Measurements from ENCODE around the gene LARP4.
"Not testable (repeated sequence)": the region's sequence is repeated elsewhere in the genome, so short reads cannot be mapped to it uniquely, and the experiment has no call there.

Gene LARP4

DNA sequence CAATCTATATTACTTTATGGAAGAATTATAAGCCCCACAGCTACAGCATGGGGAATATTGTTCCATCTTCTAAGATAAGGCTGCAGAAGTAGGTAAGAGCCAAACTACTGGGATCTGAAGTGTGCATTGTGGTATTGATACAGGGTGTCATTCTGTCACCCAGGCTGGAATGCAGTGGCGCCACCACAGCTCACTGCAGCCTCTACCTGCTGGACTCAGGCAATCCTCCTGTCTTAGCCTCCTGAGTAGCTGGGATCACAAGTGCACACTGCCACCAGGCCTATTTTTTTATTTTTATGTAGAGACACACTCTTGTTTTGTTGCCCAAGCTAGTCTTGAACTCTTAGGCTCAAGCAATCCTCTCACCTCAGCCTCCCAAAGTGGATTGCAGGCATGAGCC, 82.8 kb downstream of the LARP4 start:
- no peak for DNase-seq
- ATAC-seq: no peak

DNA sequence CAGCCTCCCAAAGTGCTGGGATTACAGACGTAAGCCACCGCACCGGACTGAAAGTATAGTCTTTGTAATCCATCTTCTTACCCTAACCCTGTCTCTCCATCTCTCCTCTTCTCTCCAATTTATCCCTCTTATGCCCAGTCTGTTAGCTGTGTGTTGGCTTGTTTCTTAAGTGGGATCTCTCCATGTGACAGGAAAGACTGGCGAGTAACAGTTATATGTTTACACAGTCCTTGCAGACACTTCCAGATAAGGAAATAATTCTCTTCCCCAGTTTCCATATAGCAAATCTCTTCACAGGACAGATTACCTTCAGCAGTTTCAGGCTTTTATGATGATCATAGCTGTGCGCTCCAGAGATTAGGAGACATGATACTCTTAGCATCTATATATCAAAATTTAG, 88.1 kb downstream of the LARP4 start:
- DNase-seq (no peak), ATAC-seq (no peak)

GRCh38 chr12:50498119-50498518, 97.4 kb downstream of the LARP4 start:
- not testable (repeated sequence) for ATAC-seq, DNase-seq

- ATAC-seq: peak; percentile 94
- DNase-seq: peak; percentile 98
These were observed 104.4 kb downstream of the LARP4 start, which contains the start of gene DIP2B for GRCh38 chr12:50504798-50505674. TSS of gene DIP2B (plus strand) at chr12:50504985. CDS start at chr12:50505141, 156 bp downstream.

- ATAC-seq: no peak
- no peak for DNase-seq
These were observed 105.2 kb downstream of the LARP4 start for GRCh38 chr12:50505675-50506530.

DNA sequence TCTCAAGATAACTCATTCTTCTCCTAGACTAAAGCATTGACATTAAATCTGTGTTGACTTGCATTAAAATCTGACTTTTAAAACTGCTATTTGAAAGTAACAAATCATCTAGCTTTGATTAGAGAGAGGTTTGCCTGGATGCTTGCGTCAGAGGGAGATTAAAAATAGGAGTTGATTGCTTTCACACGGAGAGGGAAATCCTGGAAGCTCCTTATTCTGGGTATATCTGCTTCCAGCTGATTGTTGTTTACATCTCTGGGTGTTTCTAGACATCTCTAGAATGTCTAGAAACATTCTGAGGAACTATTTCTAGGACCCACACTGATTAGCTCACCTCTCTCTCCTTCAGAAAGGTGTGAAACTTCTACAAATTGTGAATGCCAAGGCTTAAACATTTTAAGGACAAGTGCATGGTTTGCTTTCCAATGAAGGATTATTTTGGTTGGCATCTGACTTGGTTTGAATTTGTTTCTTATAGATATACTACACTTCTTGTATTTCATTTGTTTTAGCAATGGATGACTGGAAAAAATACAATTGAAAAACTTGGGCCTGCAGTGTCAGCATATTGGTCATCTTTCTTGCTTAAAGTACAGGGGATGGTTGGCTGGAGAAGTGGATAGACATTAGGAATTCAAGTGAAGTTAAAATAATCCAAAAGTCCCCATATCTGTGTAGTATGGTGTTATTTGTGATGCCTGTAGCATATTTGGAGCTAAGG, 106.2 kb downstream of the LARP4 start:
- DNase-seq: no peak
- no peak for ATAC-seq

DNA sequence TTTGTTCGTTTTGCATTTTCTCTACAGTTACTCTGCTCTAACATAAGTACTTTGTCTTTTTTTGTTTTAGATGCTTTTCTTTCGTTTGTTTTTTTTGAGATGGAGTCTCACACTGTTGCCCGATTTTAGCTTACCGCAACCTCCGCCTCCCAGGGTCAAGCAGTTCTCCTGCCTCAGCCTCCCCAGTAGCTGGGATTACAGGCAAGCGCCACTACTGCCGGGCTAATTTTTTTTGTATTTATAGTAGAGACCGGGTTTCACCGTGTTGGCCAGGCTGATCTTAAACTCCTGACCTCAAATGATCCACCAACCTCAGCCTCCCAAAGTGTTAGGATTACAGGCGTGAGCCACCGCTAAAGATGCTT, 106.8 kb downstream of the LARP4 start:
- no peak for ATAC-seq
- DNase-seq: no peak

GRCh38 chr12:50507930-50508329, 107.2 kb downstream of the LARP4 start:
- no peak for DNase-seq
- no peak for ATAC-seq

DNA sequence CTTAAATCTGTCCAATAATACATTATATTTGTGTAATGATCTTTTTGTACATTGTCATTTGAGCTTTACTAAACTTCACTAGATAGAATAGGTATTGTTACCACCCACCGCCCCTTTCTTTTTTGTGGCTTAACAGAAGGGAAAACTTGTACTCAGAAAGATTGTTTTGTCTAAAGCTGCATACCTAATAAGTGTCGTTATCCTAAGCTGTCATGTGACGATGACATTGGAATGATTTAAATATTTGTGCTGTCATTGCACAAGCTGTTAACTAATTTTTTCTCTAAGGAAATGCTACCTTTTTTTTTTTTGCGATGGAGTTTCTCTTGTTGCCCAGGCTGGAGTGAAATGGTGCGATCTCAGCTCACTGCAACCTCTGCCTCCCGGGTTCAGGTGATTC, 107.7 kb downstream of the LARP4 start:
- no peak for DNase-seq
- no peak for ATAC-seq

DNA sequence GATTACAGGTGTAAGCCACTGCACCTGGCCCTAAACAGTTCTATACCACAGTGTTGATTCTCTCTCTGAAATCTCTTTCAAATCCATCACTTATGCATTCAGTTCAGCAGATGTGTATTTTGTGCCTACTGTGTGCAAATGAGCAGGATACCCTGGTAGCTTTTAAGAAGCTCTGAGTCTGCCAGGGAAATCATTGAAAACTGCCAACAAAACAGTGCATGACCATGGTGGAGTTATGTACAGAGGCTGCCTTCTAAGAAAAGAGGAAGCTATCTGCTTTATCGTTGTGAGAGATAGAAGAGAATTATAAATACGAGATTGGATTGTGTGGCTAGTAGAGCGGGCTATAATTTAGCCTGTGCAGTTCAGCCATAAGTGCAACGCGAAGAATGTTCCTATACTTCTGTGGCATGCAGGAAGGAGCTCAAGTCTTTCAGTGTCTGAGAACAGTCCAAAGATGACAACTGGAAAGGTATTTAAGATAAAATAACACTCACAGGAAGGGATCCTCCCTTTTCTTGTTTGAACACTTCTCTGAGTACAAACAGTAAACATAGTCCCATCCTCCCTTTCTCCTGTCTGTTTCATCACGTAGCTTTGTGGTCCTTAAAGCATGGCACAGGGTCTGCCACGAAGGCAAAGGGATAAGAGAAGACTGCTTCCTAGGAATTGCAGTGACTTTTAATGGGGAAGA, 108.4 kb downstream of the LARP4 start:
- DNase-seq (no peak), ATAC-seq (no peak)

DNA sequence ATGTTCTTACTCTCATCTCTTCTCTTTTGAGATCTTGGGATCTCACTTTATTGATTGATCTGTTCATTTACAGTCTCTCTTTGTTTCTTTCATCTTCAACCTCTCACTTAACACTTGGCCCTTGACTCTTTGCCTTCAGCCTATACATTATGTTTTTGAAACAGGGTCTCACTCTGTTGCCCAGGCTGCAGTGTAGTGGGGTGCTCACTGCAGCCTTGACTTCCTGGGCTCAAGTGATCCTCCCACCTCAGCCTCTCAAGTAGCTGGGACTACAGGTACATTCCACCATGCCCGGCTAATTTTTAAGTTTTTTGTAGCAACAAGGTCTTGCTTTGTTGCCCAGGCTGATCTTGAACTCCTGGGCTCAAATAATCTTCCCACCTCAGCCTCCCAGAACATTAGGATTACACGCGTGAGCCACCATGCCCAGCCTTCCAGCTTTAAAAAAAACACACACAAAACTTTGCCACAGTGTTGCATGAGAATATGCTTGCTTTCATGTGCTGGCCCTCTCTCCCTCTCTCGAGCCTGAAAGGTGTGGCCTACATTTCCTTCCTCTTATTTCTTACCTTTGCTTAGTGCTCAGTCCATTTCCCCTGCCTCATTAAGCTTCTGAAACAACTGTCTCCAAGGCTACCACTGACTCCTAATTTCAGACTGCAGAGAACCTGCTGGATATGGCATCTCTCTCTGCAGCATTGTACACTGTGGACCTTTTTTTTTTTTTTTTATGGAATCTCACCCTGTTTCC, 114.0 kb downstream of the LARP4 start:
- DNase-seq: no peak
- ATAC-seq: no peak

DNA sequence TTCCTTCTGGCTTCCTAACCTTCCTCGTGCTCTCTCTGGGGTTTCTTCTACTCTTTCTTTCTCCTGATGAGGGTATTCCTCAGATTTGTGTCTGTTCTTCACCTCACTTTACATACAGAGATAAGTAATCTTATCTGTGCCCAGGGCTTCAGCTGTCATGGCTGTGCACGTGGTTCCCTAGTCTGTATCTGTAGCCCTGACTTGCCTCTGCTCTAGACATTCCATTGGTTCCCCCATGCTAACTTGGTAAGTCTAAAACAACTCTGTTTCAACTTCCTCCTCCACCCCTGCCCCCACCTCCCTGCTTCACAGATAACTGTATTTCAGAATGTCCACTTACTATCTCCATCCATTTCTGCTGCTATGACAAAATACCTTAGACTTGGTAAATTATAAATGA, 114.9 kb downstream of the LARP4 start:
- ATAC-seq: no peak
- no peak for DNase-seq

GRCh38 chr12:50517421-50518048, 116.8 kb downstream of the LARP4 start:
- ATAC-seq: peak; percentile 89
- DNase-seq: no peak

DNA sequence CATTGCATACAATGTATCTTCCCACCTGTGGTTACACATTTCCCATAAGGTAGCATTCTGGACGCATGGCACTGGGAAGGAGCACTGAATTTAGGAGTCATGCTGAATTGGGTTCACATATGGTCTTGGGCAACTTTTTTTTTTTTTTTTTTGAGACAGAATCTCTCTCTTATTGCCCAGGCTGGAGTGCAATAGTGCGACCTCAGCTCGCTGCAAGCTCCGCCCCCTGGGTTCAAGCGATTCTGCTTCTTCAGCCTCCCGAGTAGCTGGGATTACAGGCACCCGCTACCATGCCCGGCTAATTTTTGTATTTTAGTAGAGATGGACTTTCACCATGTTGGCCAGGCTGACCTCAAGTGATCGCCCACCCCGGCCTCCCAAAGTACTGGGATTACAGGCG, 117.4 kb downstream of the LARP4 start:
- no peak for DNase-seq
- no peak for ATAC-seq

GRCh38 chr12:50519353-50519752, 118.7 kb downstream of the LARP4 start:
- ATAC-seq (no peak), DNase-seq (no peak)

- ATAC-seq (no peak), DNase-seq (no peak)
These were observed 119.9 kb downstream of the LARP4 start for GRCh38 chr12:50520416-50521207.

DNA sequence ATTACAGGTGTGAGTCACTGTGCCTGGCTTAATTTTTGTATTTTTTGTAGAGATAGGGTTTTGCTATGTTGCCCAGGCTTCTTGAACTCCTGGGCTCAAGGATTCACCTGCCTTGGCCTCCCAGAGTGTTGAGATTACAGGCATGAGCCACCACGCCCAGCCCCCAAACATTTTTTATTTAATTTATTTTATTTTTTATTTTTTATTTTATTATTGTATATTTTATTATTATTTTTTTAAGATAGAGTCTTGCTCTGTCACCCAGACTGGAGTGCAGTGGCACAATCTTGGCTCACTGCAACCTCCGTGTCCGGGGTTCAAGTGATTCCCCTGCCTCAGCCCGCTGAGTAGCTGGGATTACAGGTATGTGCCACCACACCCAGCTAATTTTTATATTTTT, 121.1 kb downstream of the LARP4 start:
- ATAC-seq, DNase-seq: not testable (repeated sequence)

DNA sequence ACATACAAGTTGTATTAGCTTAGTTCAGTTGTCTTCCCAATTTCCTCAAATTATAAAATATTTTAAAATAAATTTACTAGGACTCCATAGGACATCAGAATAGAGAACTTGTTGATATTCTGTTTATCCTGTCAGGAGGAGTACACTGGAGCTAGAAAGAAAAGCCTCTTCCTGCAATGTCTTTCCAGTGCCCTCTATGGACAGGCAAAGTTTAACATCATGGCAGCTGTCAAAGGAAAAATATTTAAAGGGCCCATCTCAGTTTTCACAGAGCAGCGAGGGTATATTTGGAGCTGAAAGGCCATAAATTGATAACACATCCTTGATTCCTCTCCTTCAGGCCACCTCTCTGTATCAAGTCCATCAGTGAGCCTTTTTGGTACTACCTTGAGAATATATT, 123.1 kb downstream of the LARP4 start:
- no peak for DNase-seq
- no peak for ATAC-seq

GRCh38 chr12:50524621-50525020, 123.9 kb downstream of the LARP4 start:
- DNase-seq: no peak
- no peak for ATAC-seq

DNA sequence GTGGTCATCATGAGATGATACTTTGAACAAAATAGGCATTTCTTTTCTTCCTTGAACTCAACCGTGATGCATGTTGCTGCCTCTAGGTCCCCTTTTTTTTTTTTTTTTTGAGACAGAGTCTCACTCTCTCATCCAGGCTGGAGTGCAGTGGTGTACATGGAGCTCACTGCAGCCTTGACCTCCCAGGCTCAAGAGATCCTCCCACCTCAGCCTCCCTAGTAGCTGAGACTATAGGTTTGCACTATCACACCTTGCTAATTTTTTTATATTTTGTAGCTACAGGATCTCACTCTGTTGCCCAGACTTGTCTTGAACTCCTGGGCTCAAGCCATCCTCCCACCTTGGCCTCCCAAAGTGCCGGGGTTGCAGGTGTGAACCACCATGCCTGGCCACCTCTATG, 124.7 kb downstream of the LARP4 start:
- no peak for DNase-seq
- ATAC-seq: no peak

Measured in stimulated activated naive CD8-positive, alpha-beta T cell treated with anti-CD3 and anti-CD28 coated beads, Interleukin-15, Interleukin-2, amounts not matched to agents 100 U/mL and 50 U/mL, for 24 hours (primary cell).